ENCODE results near the gene C5orf22. TPM values are rescaled to one million over a fixed set of nuclear protein-coding genes. Genes with fewer than 3 reads are reported as not detected.

The C5orf22 gene
- total RNA-seq, 1 experiment from 2014 or later = 19.9 TPM

GRCh38 chr5:31604240-31604639 lies 72.1 kb downstream of the C5orf22 start:
- DNase-seq (ENCODE audit: low read depth) = no peak

- no peak for DNase-seq (ENCODE audit: low read depth)
These were observed 72.5 kb downstream of the C5orf22 start for GRCh38 chr5:31604644-31605043.

Other genes starting within 250 kb of the C5orf22 start
- gene DROSHA, start 208 bp upstream of the C5orf22 start, total RNA-seq (2014; rRNA removed; shearing (Covaris generic)) = 58.8 and 59.5 TPM in 2 replicates
- gene PDZD2, start 106.8 kb downstream of the C5orf22 start, total RNA-seq (2014; rRNA removed; shearing (Covaris generic)) = 0.91 and 1.9 TPM in 2 replicates